ENCODE measurements around the gene TEC. TPM values are rescaled to one million over a fixed set of nuclear protein-coding genes. Genes with fewer than 3 reads are reported as not detected.

TEC gene
- total RNA-seq, 1 donor from 2014 or later, result 3.8 TPM

DNA sequence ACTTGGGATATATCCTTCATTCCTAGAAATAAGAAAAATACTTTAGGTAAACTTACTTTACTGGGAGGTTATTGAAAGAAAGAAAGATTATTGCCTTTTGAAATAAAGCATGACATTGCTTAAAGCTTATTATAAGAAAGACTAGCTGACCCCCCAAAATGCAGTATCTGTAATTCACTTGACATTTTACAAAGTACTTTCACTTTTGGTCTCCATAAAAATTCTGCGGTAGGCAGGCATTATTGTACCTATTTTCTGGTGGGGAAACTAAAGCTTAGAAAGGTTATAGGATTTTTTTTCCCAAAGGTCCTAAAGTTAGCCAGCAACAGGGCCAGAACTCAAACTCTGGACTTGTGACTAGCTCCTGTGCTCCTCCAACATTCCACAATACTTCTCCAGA, 105.9 kb downstream of the TEC start:
- DNase-seq (ENCODE audit: low spot score), result no peak

DNA sequence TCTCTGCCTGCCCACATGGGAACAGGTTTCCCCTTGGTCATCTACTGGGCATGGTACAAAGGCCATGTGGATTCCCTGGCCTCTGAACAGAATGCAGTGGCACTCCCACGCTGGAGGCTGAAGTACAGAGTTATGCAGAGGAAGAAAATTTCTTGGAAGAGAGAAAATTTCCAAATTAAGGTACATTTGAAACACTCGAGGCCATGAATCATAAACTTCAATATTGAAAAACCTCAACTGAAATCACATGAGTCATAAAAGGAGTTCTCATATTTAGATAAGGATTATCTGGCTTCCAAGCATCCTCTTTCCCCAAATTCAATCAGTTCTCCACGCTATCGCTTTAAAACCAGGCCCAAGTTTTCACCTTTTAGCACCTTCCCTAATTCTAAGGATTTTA, 107.5 kb downstream of the TEC start:
- no peak for DNase-seq (ENCODE audit: low spot score)

DNA sequence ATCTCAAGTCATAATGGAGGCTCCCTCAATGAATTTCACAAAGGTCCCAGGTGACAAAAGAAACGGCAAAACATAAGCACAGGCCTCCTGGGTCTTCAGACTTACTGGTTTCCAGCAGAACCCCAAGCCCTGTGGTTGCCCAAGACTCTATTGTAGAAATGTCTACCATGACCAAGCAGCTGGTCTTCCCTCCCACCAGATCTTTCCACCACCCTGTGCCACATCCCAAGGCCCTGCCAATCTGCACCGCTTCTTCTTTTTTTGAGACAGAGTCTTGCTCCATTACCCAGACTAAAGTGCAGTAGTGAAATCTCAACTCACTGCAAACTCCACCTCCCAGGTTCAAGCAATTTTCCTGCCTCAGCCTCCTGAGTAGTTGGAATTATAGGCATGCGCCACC, 112.4 kb downstream of the TEC start:
- no peak for DNase-seq (ENCODE audit: low spot score)

DNA sequence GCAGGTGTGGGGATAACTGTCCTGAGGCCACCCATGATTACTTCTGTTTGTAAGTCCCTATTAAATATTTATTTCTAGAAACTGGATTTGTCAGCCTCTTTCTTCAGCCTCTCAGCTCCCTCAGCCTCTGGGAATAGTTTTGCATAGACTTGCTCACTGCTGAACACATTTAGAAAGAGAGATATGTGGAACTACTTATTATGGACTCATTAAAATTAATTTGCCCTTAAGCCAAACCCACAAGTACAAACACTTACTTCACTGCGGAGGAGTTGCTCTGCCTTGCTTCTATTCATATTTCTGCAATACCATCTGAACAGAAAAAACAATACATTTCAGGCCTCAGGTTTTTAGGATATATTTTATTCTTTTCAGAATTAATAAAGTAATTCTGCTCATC, 113.2 kb downstream of the TEC start:
- DNase-seq (ENCODE audit: low spot score), result no peak

DNA sequence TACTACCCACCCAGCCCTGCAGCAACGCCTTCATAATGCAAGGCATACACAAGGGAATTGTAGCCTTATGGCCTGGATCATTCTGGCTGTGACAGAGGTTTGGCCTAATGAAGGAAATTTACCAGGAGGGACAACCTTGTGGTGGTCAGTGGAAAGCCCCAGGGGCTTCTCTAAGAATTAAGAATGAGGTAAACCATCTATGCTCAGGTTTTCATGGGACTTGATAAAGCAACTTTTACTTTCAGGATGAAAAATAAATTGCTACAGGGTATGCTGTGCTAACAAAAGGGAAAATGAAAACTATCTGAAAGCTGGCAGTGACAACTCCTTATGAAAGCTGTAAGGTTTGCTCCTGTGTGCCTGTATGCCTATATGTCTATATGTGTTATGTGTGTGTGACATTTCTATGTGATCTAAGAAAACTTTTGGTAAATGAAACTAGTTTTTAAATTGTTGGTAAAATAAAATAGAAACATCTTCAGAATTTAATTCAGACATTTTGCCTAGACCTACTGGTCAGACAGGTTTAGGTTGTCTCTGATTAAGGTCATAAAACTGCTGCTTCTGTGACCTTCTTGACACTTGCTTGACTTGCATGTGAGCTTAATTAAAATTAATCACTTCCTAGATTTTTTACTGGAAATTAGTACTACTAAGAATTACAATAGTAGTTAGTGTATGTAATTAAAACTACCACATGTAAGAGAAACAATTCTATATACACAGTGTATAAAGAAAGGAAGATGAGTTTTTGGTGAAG, 115.7 kb downstream of the TEC start:
- DNase-seq (ENCODE audit: low spot score), result no peak

DNA sequence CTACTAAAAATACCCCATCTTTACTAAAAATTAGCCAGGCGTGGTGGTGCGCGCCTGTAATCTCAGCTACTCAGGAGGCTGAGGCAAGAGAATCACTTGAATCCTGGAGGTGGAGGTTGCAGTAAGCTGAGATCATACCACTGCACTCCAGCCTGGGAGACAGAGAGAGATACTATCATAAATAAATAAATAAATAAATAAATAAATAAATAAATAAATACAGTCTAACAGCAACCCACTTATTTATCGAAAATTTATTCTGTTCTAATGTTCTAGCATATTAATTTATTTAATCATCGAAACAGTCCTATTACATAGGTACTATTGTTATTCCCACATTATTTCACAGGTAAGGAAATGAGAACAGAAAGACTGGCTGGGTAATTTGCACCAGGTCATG, 117.4 kb downstream of the TEC start:
- no peak for DNase-seq (ENCODE audit: low spot score)

DNA sequence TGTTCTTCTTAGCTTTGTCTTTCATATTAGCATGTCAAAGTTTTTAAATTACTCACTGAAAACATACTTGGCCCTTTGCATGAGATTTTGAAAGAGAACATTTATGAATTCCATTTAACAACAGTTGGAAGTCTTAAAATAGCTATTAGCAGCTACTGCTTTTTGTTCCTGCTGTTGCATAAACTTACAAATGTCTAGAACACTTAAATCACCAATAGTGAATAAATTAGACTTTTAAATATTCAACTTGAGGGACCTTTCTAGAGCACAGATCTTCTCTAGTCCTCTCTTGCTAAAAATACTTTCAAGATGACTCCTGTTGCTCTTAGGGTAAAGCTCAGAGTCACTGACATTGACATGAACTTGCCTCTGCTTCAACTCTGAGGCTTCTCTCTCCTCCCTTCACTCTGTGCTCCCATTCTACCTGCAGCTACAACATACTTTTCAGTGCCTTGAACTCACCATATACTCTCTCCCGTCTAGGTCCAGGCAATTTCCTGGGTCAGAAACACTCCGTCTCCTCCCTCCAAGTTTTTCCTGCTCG, 119.7 kb downstream of the TEC start:
- DNase-seq (ENCODE audit: low spot score), result no peak

DNA sequence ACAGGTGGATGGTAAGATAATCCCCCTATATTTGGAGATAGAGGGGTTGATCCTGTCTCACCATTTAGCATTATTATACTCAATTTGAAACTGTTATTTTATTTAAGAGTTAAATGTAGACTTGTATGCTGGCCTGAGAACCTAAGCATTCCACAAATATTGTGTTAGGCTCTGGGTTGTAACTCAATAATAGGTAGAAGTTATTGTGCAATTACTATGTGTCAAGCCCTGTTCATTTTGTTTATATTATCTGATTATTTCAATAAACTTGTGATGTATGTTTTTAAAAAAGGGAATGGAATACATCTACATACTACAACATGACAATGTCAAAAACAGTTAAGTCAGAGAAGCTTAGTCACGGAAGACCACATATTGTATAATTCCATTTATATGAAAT, 122.0 kb downstream of the TEC start:
- DNase-seq (ENCODE audit: low spot score), result no peak

DNA sequence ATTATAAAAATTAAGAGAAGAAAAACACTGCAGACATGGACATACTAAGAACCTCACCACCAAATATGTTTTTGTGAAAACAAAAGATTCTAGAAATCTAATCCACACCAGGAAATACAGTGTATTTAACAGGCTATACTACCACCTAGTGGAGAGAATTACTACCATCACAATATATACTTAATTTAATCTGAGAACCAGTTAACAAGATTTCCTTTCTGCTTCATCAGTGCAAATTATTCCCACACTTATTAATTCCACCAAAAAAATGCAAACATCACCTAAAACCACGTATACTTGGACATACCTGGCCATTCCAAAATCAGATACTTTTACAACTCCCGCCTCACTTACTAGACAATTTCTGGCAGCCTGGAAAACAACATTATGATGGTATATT, 128.6 kb downstream of the TEC start:
- DNase-seq (ENCODE audit: low spot score), result no peak

DNA sequence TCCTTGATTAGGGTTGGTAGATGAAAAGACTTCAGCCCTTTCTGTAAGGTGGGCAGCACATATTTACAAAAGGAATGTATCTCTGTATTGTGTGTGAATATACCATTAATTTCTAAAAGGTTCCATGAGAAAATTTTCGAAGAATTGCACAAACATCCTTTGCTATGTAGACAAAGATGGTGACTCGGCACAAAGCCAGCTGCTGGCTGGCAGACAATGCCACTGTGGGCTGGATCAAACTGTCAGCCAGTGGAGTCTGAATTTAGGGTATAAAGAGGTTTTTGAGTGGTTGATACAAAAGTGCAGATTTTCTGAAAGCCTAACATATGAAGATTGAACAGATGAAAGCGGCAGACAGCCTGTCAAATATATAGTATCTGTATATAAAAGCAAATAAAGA, 129.9 kb downstream of the TEC start:
- DNase-seq (ENCODE audit: low spot score), result no peak

DNA sequence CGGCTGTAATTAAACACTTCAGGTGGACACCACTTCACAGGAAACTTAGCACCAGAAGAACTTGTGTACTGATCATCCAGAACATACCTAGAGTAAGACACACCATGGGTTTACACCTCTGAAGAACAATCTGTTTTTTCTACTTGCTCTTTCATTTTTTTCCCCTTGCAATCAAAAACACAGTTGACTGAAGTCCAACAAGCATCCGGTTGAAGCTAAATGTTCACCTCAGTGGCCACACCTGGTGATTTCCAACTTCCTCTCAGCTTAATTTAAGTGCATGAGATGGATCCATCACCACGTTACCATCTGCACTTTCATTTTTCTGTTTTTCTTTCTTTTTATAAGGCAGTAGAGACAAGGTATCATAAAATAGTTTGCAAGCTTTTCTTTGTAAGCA, 130.7 kb downstream of the TEC start:
- DNase-seq (ENCODE audit: low spot score), result no peak

DNA sequence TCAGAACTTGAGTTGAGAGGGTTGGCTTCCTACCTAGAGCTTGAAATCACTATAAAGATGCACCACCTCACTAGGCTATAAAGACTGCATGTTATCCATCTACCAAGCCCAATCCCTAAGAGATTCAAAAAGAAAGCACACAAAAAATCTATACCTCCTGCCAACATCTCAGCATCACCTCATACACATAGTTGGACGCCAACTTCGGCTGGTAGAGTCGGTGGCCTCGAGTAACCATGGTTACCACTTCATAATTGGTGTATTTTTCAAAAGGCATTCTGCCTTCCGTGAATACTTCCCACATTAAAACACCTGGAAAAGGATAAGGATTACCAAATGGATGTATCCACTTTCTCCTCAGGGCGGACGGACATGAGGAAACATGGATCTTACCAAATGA, 131.1 kb downstream of the TEC start:
- no peak for DNase-seq (ENCODE audit: low spot score)

DNA sequence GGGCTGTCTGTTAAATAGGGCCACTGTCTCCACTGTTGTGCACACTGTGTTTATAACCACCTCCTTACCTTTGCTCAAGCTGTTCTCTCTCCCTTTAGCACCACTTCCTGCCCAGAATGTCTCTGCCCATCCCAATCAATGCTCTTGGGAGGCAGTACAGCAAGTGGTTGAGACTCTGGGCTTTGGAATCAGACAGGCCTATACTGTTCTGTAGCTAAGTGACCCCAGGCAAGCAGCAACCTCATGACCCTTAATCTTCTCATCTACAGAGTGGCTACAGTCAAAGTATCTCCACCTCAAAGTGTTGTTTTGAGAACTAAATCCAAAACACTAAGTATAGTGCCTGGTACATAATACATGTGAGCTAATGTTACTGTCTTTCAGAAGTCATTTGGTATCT, 131.8 kb downstream of the TEC start:
- DNase-seq (ENCODE audit: low spot score), result no peak

DNA sequence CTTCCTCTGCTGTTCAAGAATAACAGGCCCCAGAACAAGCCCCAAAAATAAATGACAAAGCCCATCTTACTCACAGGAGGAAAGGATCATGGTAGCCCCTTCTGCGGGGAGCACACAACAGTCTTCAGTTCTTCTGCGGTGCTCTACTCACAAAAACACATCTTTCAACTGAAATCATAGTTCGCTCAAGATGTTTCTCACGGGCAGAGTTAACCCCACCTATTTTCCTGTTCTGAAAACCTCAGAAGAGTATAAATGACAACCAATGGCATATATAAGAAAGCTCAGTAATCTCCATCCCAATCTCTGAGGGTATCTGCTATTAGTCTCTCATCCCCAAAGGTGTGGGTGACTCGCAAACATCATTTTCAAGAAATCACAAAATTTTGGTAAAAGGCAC, 135.6 kb downstream of the TEC start, which contains the start of gene TXK:
Gene TXK, minus strand, starts transcription at position 170 of the 400 bp plus-strand sequence. Its CDS starts 80 bp downstream, at position 90.
- no peak for DNase-seq (ENCODE audit: low spot score)

DNA sequence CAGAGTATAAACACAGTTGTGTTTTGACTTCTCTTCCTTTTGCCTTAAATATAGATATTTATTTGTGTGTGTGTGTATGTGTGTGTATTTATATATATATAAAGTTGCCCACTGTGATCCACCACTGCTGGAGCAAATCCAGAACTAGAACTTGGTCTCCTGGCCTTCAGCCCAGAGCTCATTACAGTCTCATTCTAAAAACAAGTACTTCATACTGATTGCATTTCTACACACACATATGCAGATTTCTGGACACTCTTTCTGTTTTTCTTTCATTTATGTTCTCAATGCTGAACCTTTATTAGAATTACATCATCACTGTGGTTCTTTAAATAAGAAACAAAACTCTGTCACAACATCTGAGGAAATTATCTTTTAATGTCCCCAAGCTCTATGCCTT, 136.0 kb downstream of the TEC start:
- no peak for DNase-seq (ENCODE audit: low spot score)

DNA sequence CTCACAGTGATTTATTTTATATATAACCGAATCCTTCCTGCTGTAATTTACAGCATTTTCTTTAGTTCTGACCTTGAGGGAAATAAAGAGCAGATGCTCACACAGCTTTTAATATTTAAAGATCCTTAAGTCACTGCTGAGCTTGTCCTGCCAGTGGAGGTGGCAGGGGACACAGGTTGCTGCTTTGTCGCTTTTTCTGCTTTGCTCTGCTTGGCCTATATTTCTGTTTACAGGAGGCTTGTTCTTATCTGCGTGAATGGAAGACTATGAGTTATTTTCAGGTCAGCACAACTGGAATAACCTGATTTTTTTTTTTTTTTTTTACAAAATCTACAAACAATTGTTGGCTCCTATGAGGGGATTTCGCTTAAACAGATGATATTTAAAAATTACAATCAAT, 137.9 kb downstream of the TEC start:
- no peak for DNase-seq (ENCODE audit: low spot score)

DNA sequence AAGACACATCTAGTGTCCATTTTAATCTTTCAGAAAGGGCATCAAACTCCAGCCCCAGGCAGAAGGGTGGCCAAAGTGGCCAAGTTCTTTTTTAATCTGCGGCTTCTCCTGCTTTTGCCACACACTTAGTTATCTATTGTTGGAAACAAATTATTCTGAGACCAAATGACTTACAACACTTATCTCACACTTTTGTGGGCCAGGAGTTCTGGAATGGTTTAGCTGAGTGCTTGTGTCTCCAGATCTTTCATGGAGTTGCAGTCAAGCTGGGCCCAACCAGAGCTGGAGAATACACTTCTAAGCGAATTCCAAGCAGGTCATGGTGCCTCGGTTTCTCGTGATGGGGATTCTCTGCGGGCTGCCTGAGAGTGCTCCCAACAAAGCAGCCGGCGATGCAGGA, 139.5 kb downstream of the TEC start:
- DNase-seq (ENCODE audit: low spot score), result no peak

DNA sequence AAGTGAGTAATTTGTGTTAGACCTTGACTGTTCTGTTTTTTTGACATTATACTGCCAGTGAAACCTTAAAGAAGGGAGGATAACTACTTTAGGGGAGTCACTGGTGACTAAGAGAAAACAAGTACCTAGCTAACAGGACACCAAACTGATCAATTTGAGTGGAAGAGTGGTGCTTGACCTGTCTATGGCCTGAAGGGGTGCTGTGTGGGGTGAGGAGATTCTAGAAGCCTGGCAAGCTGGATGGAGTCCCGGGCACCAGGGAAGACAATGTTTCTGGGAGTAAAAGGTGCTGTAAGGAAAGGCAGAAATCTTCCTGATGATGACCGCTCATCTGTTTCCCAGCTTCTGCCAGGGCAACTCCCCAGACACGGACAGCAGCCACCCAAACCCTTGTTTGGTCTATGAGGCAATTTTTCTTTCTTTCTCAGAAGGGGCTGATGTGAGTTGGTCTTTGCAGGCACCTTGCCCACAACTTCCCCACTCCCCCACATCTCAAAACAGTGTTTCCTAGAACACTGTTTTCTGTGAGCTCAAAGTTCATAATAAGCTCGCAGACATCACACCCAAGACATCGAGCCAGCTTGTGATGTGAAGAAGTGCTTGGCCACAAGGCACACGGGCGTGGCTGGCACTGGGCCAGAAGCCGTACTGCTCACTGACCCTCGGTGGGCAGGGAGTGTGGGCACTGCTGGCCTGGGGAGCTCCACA, 140.2 kb downstream of the TEC start:
- DNase-seq (ENCODE audit: low spot score), result peak; percentile 51

DNA sequence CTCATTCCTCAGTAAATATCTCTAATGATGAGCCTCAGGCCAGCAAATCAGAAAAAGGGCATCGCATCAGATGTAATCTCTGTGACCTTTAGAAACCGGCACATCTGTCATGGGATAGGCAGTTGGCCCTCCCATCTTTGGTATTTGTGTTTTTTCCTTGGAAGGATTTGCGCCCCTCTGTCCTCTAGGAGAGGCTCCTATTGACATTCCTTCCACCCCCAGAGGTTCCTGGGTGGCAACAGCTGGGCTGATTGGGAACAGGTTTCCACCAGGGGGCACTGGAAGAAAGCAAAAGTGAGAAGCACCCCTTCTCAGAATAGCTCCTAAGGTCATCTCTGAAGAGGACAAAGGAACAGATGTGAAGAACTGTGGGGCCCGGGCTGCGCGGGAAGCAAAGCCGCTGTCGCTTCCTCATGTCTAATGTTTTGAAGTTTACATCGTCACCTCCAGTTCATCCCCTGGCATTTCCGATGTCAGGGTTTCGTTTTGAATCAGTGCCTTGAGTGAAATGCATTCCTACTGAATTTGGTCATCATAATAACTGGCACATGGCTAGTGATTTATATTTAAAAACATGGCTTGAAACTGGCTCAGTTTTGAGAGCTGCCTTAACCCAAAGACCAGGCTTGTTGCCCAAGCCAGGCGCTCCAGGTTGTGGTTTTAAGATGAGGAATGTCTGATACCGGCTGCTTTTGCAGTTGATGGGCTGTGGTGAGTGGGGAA, 141.8 kb downstream of the TEC start:
- peak; percentile 47 for DNase-seq (ENCODE audit: low spot score)

DNA sequence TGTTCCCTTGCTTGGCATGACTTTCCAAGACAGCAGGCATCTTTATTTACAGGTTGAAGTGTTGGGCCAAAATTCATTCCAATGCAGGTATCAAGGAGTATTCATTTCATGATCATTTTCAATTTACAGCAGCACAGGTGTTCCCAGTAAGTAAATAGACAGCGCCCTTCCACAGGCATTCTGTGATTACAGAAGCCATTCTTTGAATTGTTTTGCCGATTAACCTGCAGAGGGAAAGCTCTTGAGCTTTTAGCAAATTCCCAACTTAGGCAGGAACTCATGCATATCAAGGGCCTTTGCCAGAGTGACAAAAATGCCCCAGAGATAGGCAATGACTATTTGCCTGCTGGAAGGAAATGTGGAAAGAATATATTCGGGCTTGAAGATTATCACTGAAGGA, 142.4 kb downstream of the TEC start:
- no peak for DNase-seq (ENCODE audit: low spot score)

DNA sequence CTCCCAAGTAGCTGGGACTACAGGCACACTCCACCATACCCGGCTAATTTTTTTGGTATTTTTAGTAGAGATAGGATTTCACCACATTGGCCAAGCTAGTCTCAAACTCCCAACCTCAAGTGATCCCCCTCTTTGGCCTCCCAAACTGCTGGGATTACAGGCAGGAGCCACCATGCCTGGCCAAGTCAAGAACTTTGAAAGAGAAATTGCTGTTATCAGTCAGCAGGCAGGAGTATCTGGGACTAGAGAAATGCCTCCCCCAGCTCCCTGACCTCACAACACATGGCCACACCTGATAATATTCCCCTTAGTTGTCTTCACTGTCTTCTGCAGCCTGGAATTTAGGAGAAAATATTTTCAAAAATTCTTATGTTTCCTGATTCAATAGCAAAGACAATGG, 143.0 kb downstream of the TEC start:
- no peak for DNase-seq (ENCODE audit: low spot score)

DNA sequence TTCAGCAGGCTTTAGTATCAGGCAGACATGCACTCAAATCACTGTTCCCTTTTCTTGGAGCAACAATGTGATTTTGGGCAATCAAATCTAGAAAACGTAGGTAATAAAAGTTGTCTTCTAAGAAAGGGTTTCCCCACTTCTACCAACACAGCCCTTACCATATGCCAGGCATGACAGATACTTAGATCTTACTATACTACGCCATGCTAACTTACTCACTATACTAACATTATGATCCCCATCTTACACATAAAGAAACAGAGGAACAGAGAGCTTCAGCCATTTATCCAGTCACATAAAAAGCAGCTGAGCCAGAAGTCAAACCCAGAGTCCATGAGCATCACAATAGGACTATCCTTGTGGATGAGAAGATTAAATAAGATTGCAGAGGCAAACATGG, 144.8 kb downstream of the TEC start:
- no peak for DNase-seq (ENCODE audit: low spot score)

DNA sequence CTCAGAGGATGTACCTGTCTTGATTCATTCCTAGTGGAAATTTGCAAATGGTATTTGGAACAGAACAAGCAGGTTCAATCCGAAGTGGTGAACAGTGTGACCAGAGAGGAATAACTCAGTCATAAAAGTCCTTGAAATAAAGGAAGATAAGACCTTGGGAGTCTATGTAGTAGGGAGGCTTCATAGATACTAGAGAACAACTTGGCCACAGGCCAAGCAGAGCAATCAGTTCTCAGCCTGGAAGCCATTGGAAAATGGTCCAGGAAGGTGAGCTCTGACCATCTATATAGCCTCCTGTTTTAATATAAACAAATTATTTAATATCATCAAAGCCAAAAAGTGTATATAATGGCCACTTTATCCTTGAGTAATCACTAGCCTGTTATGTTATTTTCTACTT, 146.9 kb downstream of the TEC start:
- DNase-seq (ENCODE audit: low spot score), result no peak

Measured in mucosa of gallbladder (tissue), 1 donor.